Neural progenitor cell (in vitro differentiated cells): ENCODE data around the gene CHD6. TPM values are rescaled to one million over a fixed set of nuclear protein-coding genes. Genes with fewer than 3 reads are reported as not detected.

Source experiments
- DNase-seq: peaks from one replicate; pipeline ENCODE4 v3.0.0-alpha.2; 2016; ENCODE audit warnings: low spot score
- H2AFZ ChIP-seq: fragments of 200-600 bp; sonication (generic); replicated peaks from 2 replicates; pipeline ENCODE4 v1.6.1; 2016; ENCODE audit warnings: antibody characterized with exemption
- H3F3A ChIP-seq: fragments of 200-600 bp; sonication (generic); 2 replicates; pipeline ENCODE4 v1.6.1; 2016; ENCODE audit warnings: antibody characterized with exemption, low read depth
- H3K27ac ChIP-seq: fragments of 200-600 bp; sonication (generic); 2 replicates; pipeline ENCODE4 v1.5.1; 2016; ENCODE audit warnings: mild to moderate bottlenecking
- H3K27me3 ChIP-seq: fragments of 200-600 bp; sonication (generic); 2 replicates; pipeline ENCODE4 v1.6.1; 2016; ENCODE audit warnings: mild to moderate bottlenecking, moderate library complexity
- H3K36me3 ChIP-seq: fragments of 200-600 bp; sonication (generic); 2 replicates; pipeline ENCODE4 v1.5.1; 2016
- H3K4me1 ChIP-seq: fragments of 200-600 bp; sonication (generic); 2 replicates; pipeline ENCODE4 v1.6.1; 2016; ENCODE audit warnings: mixed run types
- H3K4me2 ChIP-seq: fragments of 200-600 bp; sonication (generic); 2 replicates; pipeline ENCODE4 v1.6.1; 2016
- H3K4me3 ChIP-seq: fragments of 200-600 bp; sonication (generic); 2 replicates; pipeline ENCODE4 v1.5.1; 2016
- H3K79me2 ChIP-seq: fragments of 200-600 bp; sonication (generic); 2 replicates; pipeline ENCODE4 v1.6.1; 2016; ENCODE audit warnings: low read depth
- H3K9ac ChIP-seq: fragments of 200-600 bp; sonication (generic); 2 replicates; pipeline ENCODE4 v1.6.1; 2016
- H3K9me3 ChIP-seq: fragments of 200-600 bp; sonication (generic); 2 replicates; pipeline ENCODE4 v1.5.1; 2016; ENCODE audit warnings: low read depth
- H4K20me1 ChIP-seq: fragments of 200-600 bp; sonication (generic); 2 replicates; pipeline ENCODE4 v1.6.1; 2016; ENCODE audit warnings: low read depth
- H3K27ac Mint-ChIP-seq: 3 replicates; pipeline ENCODE4 v1.8.0; 2021; ENCODE audit warnings: mixed read lengths
- H3K27me3 Mint-ChIP-seq: 2 replicates; pipeline ENCODE4 v1.8.0; 2022; ENCODE audit warnings: low read depth, mild to moderate bottlenecking, inconsistent platforms, moderate library complexity, mixed read lengths; ENCODE audit not compliant: insufficient read depth
- H3K36me3 Mint-ChIP-seq: 3 replicates; pipeline ENCODE4 v1.8.0; 2021; ENCODE audit warnings: mixed read lengths
- H3K4me1 Mint-ChIP-seq: 3 replicates; pipeline ENCODE4 v1.8.0; 2021; ENCODE audit warnings: mixed read lengths
- H3K4me3 Mint-ChIP-seq: 3 replicates; pipeline ENCODE4 v1.8.0; 2021; ENCODE audit warnings: mild to moderate bottlenecking, moderate library complexity, mixed read lengths
- H3K9me3 Mint-ChIP-seq: 3 replicates; pipeline ENCODE4 v1.8.0; 2020; ENCODE audit warnings: mixed read lengths
- EZH2 ChIP-seq: fragments of 200-600 bp; sonication (generic); IDR thresholded peaks from 2 replicates; pipeline ENCODE4 v1.6.1; 2017; ENCODE audit warnings: antibody characterized with exemption, mild to moderate bottlenecking, moderate library complexity
- EZH2phosphoT487 ChIP-seq: fragments of 200-600 bp; sonication (generic); IDR thresholded peaks from 2 replicates; pipeline ENCODE4 v1.6.1; 2017; ENCODE audit warnings: antibody characterized with exemption
- total RNA-seq: library from RNA; depleted of rRNA; stranded (reverse); fragments of >200 nt; gene quantifications from 2 replicates; pipeline ENCODE4 v1.2.3, GENCODE V29; 2015; ENCODE audit warnings: low replicate concordance
- TF ChIP-seq, protein P1 (sequence below): fragments of 200-600 bp; sonication (generic); IDR thresholded peaks from 2 replicates; pipeline ENCODE4 v1.5.1; 2017; ENCODE audit warnings: antibody characterized with exemption, mild to moderate bottlenecking

CHD6 gene
- total RNA-seq, 1 donor from 2014 or later: 76.1 TPM

DNA sequence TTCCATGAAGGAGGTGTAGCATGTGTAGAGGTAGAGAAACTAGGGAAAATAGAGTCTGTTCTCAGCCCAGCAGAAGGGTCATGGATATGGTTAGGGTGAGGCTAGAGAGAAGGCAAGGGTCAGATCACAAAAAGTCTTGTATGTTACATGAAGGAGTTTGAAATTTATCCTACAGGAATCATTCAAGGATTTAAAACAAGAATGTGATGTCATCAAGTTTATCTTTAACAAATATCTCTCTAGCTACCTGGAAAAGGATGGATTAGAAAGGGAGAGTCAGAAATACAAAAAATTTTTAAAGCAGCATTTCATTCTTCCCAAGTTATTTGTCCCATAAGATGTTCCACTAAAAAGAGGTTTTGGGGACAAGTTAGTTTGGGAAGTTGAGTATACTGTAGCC is 4.4 kb upstream of the CHD6 start:
- no peak for DNase-seq
- peaks cover under 1% of the 10 kb centered on the region for H3K79me2 ChIP-seq
- no peaks in the 10 kb centered on the region for H3K9me3 Mint-ChIP-seq
- H3K4me1 Mint-ChIP-seq: peaks cover 10% of the 10 kb centered on the region
- peaks cover 3% of the 10 kb centered on the region for H3F3A ChIP-seq
- no peaks in the 10 kb centered on the region for H3K36me3 Mint-ChIP-seq
- H4K20me1 ChIP-seq: no peaks in the 10 kb centered on the region
- peaks cover 13% of the 10 kb centered on the region for H3K27me3 ChIP-seq
- TF ChIP-seq EZH2phosphoT487 (no peak), EZH2 (no peak)
- TF ChIP-seq, protein P1, sequence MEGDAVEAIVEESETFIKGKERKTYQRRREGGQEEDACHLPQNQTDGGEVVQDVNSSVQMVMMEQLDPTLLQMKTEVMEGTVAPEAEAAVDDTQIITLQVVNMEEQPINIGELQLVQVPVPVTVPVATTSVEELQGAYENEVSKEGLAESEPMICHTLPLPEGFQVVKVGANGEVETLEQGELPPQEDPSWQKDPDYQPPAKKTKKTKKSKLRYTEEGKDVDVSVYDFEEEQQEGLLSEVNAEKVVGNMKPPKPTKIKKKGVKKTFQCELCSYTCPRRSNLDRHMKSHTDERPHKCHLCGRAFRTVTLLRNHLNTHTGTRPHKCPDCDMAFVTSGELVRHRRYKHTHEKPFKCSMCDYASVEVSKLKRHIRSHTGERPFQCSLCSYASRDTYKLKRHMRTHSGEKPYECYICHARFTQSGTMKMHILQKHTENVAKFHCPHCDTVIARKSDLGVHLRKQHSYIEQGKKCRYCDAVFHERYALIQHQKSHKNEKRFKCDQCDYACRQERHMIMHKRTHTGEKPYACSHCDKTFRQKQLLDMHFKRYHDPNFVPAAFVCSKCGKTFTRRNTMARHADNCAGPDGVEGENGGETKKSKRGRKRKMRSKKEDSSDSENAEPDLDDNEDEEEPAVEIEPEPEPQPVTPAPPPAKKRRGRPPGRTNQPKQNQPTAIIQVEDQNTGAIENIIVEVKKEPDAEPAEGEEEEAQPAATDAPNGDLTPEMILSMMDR: no peak
- H3K4me3 ChIP-seq: no peak overlapping the region
- H3K27me3 Mint-ChIP-seq: peaks cover 3% of the 10 kb centered on the region
- H3K9ac ChIP-seq: no peak overlapping the region
- no peaks in the 10 kb centered on the region for H3K9me3 ChIP-seq
- H3K4me2 ChIP-seq: no peak overlapping the region
- H3K27ac ChIP-seq: no peak overlapping the region
- no peaks in the 10 kb centered on the region for H3K36me3 ChIP-seq
- H2AFZ ChIP-seq: no peak overlapping the region
- H3K4me3 Mint-ChIP-seq: no peak overlapping the region
- no peak overlapping the region for H3K27ac Mint-ChIP-seq
- peaks cover 6% of the 10 kb centered on the region for H3K4me1 ChIP-seq

DNA sequence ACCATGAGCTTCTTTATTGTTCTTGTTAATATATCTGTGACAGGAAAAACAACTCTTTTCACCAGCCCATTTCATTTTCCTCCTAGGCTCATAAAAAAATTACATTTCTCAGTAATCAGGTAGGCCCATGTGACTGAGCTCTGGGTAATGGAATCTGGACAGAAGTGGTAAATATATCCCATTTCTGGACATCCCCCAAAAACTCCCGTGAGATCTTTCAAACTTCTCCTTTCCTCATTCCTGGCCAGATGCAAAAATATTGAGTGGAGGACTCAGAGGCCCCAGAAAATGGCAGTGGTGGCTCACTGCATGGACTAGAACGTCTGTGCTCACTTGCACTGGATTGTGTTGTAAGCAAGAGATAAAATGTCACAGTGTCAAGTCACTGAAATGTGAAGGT is 3.8 kb upstream of the CHD6 start:
- Mint-ChIP-seq H3K4me3 (no peak overlapping the region), H3K27ac (no peak overlapping the region), H3K9me3 (no peaks in the 10 kb centered on the region), H3K36me3 (no peaks in the 10 kb centered on the region), H3K27me3 (peaks cover 3% of the 10 kb centered on the region), H3K4me1 (peaks cover 15% of the 10 kb centered on the region)
- peaks cover 7% of the 10 kb centered on the region for H3K79me2 ChIP-seq
- no peak overlapping the region for H3K4me3 ChIP-seq
- no peak overlapping the region for H2AFZ ChIP-seq
- peaks cover 6% of the 10 kb centered on the region for H4K20me1 ChIP-seq
- peaks cover 9% of the 10 kb centered on the region for H3K4me1 ChIP-seq
- no peak for DNase-seq
- peaks cover 13% of the 10 kb centered on the region for H3K27me3 ChIP-seq
- H3K9me3 ChIP-seq: no peaks in the 10 kb centered on the region
- H3K27ac ChIP-seq: no peak overlapping the region
- no peak overlapping the region for H3K9ac ChIP-seq
- peaks cover 3% of the 10 kb centered on the region for H3F3A ChIP-seq
- no peak for TF ChIP-seq EZH2phosphoT487
- TF ChIP-seq, protein P1: no peak
- no peak for TF ChIP-seq EZH2
- H3K4me2 ChIP-seq: no peak overlapping the region
- no peaks in the 10 kb centered on the region for H3K36me3 ChIP-seq

- peaks cover 13% of the 10 kb centered on the region for H3K27me3 ChIP-seq
- no peak overlapping the region for H2AFZ ChIP-seq
- H3K4me3 ChIP-seq: no peak overlapping the region
- H3F3A ChIP-seq: peaks cover 3% of the 10 kb centered on the region
- no peak overlapping the region for H3K9ac ChIP-seq
- H3K79me2 ChIP-seq: peaks cover 12% of the 10 kb centered on the region
- H3K27me3 Mint-ChIP-seq: peaks cover 3% of the 10 kb centered on the region
- H3K27ac Mint-ChIP-seq: no peak overlapping the region
- no peaks in the 10 kb centered on the region for H3K9me3 ChIP-seq
- H3K4me1 Mint-ChIP-seq: peaks cover 20% of the 10 kb centered on the region
- TF ChIP-seq, protein P1: no peak
- TF ChIP-seq EZH2phosphoT487 (no peak), EZH2 (no peak)
- no peak for DNase-seq
- H3K9me3 Mint-ChIP-seq: no peaks in the 10 kb centered on the region
- H4K20me1 ChIP-seq: peaks cover 11% of the 10 kb centered on the region
- H3K4me2 ChIP-seq: no peak overlapping the region
- no peak overlapping the region for H3K4me3 Mint-ChIP-seq
- no peaks in the 10 kb centered on the region for H3K36me3 ChIP-seq
- no peak overlapping the region for H3K27ac ChIP-seq
- peaks cover 15% of the 10 kb centered on the region for H3K4me1 ChIP-seq
- no peaks in the 10 kb centered on the region for H3K36me3 Mint-ChIP-seq
Measured at GRCh38 chr20:41621421-41621820, 3.2 kb upstream of the CHD6 start.
